K562 (cell line): ENCODE measurements around the gene ZSCAN22. TPM values are rescaled to one million over a fixed set of nuclear protein-coding genes. Genes with fewer than 3 reads are reported as not detected.
A peak's percentile ranks its signal among the peaks of the same experiment; 100 is the strongest.

Experiments
- AFF1 ChIP-seq, 2 experiments: fragments of 450-650 bp; IDR thresholded peaks; 2 replicates each; pipeline ENCODE4 v1.6.1; 2018; ENCODE audit warnings: mild to moderate bottlenecking in 2 of 2, low read depth in 1 of 2; ENCODE audit not compliant: partially characterized antibody in 2 of 2
- CGGBP1 ChIP-seq: fragments of 250-450 bp; sonication (Bioruptor Pico); IDR thresholded peaks from 2 replicates; pipeline ENCODE4 v1.9.0; 2021; ENCODE audit warnings: mild to moderate bottlenecking
- GABPB2 ChIP-seq: fragments of 250-450 bp; sonication (Bioruptor Pico); conservative IDR thresholded peaks from 2 replicates; pipeline ENCODE4 v1.5.1; 2021; ENCODE audit warnings: mild to moderate bottlenecking
- HIVEP1 ChIP-seq: fragments of 250-450 bp; sonication (Bioruptor Pico); IDR thresholded peaks from 2 replicates; pipeline ENCODE4 v1.4.0; 2020; ENCODE audit warnings: mild to moderate bottlenecking
- HLTF ChIP-seq: fragments of 450-650 bp; IDR thresholded peaks from 2 replicates; pipeline ENCODE4 v1.6.1; 2016
- ILK ChIP-seq: fragments of 450-650 bp; IDR thresholded peaks from 2 replicates; pipeline ENCODE4 v1.6.1; 2016; ENCODE audit warnings: missing genetic modification characterization, low read depth, mild to moderate bottlenecking, missing compliant biosample characterization, moderate library complexity, borderline replicate concordance
- KAT8 ChIP-seq: fragments of 450-650 bp; IDR thresholded peaks from 2 replicates; pipeline ENCODE4 v1.6.1; 2016; ENCODE audit warnings: low read depth, mild to moderate bottlenecking
- MTA3 ChIP-seq: fragments of 450-650 bp; formaldehyde crosslinking; IDR thresholded peaks from 2 replicates; pipeline ENCODE4 v1.6.1; 2017; ENCODE audit warnings: mild to moderate bottlenecking, borderline replicate concordance
- NR2C2 ChIP-seq, 2 experiments: fragments of 200-800 bp in 1 of 2; sonication (Bioruptor generic) in 1 of 2; sonication (generic) in 1 of 2; formaldehyde crosslinking in 1 of 2; IDR thresholded peaks; 2 replicates each; pipeline versions ENCODE4 v1.6.1 to v1.8.0; 2016 to 2022; ENCODE audit warnings: mild to moderate bottlenecking in 1 of 2, missing compliant biosample characterization in 1 of 2, missing genetic modification characterization in 1 of 2, missing genetic modification reagents in 1 of 2
- RAD21 ChIP-seq, 2 experiments: fragments of 250-450 bp in 1 of 2; fragments of 450-650 bp in 1 of 2; sonication (Bioruptor Pico) in 1 of 2; formaldehyde crosslinking in 1 of 2; IDR thresholded peaks in 1 of 2; conservative IDR thresholded peaks in 1 of 2; 2 replicates each; pipeline versions ENCODE4 v1.4.0 to v1.8.0; 2020 to 2022; ENCODE audit warnings: mild to moderate bottlenecking in 2 of 2, moderate library complexity in 1 of 2
- VEZF1 ChIP-seq: fragments of 200-800 bp; sonication (Bioruptor generic); IDR thresholded peaks from 2 replicates; pipeline ENCODE4 v1.6.1; 2017; ENCODE audit warnings: missing genetic modification characterization, missing compliant biosample characterization
- ZNF277 ChIP-seq: fragments of 250-450 bp; sonication (Bioruptor Pico); IDR thresholded peaks from 2 replicates; pipeline ENCODE4 v1.8.0; 2022; ENCODE audit warnings: inconsistent platforms, mild to moderate bottlenecking, moderate library complexity, borderline replicate concordance
- ZNF511 ChIP-seq: sonication (generic); formaldehyde crosslinking; IDR thresholded peaks from 2 replicates; pipeline ENCODE4 v1.8.0; 2022; ENCODE audit warnings: mild to moderate bottlenecking, missing genetic modification reagents
- ZNF518B ChIP-seq: fragments of 250-450 bp; sonication (Bioruptor Pico); IDR thresholded peaks from 2 replicates; pipeline ENCODE4 v1.5.0; 2021; ENCODE audit warnings: mild to moderate bottlenecking, moderate library complexity
- polyA plus RNA-seq, 8 experiments: library from polyadenylated mRNA; depleted of rRNA in 4 of 8; stranded (reverse) in 5 of 8; unstranded in 3 of 8; fragments of >200 nt; fragmentation: Nextera tagmentation in 2 of 8; fragmentation: Illumina TruSeq in 1 of 8; extraction: Ambion mirVana in 2 of 8; extraction: Trizol in 1 of 8; gene quantifications; 2 replicates each; pipeline versions ENCODE4 v1.2.1 to v1.2.3, GENCODE V29; 2011 to 2014; ENCODE audit warnings: inconsistent platforms in 1 of 8, missing spikeins in 1 of 8
- total RNA-seq, 7 experiments: library from RNA; depleted of rRNA in 6 of 7; stranded (reverse); fragments of >200 nt in 6 of 7; fragmentation: Illumina TruSeq in 2 of 7; extraction: Trizol in 2 of 7; gene quantifications; 2 replicates each; pipeline versions ENCODE4 v1.2.1 to v1.2.3, GENCODE V29; 2011 to 2021; ENCODE audit warnings: low replicate concordance in 1 of 7

Gene ZSCAN22
- total and polyA plus RNA-seq, 9 of the 15 experiments (the other 6 are each of a cell fraction or from before 2014, with no cell fraction given): 0.98 to 5.3 (median 3.0) TPM

- TF ChIP-seq ZNF518B (CRISPR knock-in tag): no peak
- no peak for TF ChIP-seq ZNF511
- TF ChIP-seq CGGBP1 (CRISPR knock-in tag): no peak
- peak; percentile 44 to 67 for TF ChIP-seq AFF1 (IDR thresholded peaks at IDR 0.05; ENCODE audit: low read depth in 1 of 2, partially characterized antibody in 2 of 2)
- peak; percentile 88 for TF ChIP-seq HLTF
- no peak for TF ChIP-seq GABPB2
- TF ChIP-seq RAD21 (CRISPR knock-in tag; conservative IDR thresholded peaks at IDR 0.05 in 1 of 2, IDR thresholded peaks at IDR 0.05 in 1 of 2): no peak; a peak in 1 of 4 replicates
- TF ChIP-seq ILK (tag): no peak
- TF ChIP-seq VEZF1 (CRISPR knock-in tag): no peak; the same call in 1 of the 2 replicates
- no peak for TF ChIP-seq HIVEP1 (CRISPR knock-in tag)
- no peak for TF ChIP-seq NR2C2 (CRISPR knock-in tag; IDR thresholded peaks at IDR 0.05)
- peak; percentile 87 for TF ChIP-seq NR2C2 (tag; IDR thresholded peaks at IDR 0.05)
- peak; percentile 28; the same call in 1 of the 2 replicates for TF ChIP-seq KAT8
- TF ChIP-seq ZNF277 (CRISPR knock-in tag): no peak
- peak; percentile 48; the same call in 1 of the 2 replicates for TF ChIP-seq MTA3
Measured at GRCh38 chr19:58362272-58362994, 35.6 kb downstream of the ZSCAN22 start, which contains the start of gene ZNF497 (continued).
